T-helper 1 cell treated with Interleukin-12 subunit alpha and Interleukin-12 subunit beta and Interleukin-4 antibody, amounts not matched to agents 30 ng/mL and 1 ng/mL, for 36 hours (primary cell): ENCODE results near the gene PWWP2A. TPM values are rescaled to one million over a fixed set of nuclear protein-coding genes. Genes with fewer than 3 reads are reported as not detected.
"Not testable (repeated sequence)": the region's sequence is repeated elsewhere in the genome, so short reads cannot be mapped to it uniquely, and the experiment has no call there.

Experiments
- intact Hi-C: fragments of 100-400 bp; cut with micrococcal nuclease; formaldehyde crosslinking; loops from one replicate; pipeline ENCODE4 v1.15.1; 2024
- total RNA-seq: library from RNA; stranded (reverse); gene quantifications from 2 replicates; pipeline ENCODE4 v1.2.3, GENCODE V29; 2022

PWWP2A gene
- total RNA-seq, 1 donor from 2014 or later = 36.0 TPM

GRCh38 chr5:160081495-160081894, 37.8 kb downstream of the PWWP2A start:
- intact Hi-C loops = no loop called here

- intact Hi-C loops = loop anchor here (1.0 kb wide), 2 partner anchors 266 to 312 kb away; no protein-coding TSS in a partner anchor
These were observed 39.5 kb downstream of the PWWP2A start for GRCh38 chr5:160079753-160080152.

- intact Hi-C loops = no loop called here
These were observed 42.3 kb downstream of the PWWP2A start for GRCh38 chr5:160076997-160077396.

GRCh38 chr5:160075073-160075472, 44.2 kb downstream of the PWWP2A start:
- intact Hi-C loops = no loop called here

GRCh38 chr5:160071916-160072315, 47.3 kb downstream of the PWWP2A start:
- intact Hi-C loops = no loop called here

- intact Hi-C loops = no loop called here
These were observed 47.7 kb downstream of the PWWP2A start for GRCh38 chr5:160071516-160071915.

GRCh38 chr5:160069120-160069519, 50.1 kb downstream of the PWWP2A start:
- intact Hi-C loops = not testable (repeated sequence)

- intact Hi-C loops = no loop called here
These were observed 54.1 kb downstream of the PWWP2A start for GRCh38 chr5:160064995-160065614.

- intact Hi-C loops = no loop called here
These were observed 54.8 kb downstream of the PWWP2A start for GRCh38 chr5:160064417-160064810.

GRCh38 chr5:160061770-160062169, 57.5 kb downstream of the PWWP2A start:
- intact Hi-C loops = no loop called here

GRCh38 chr5:160060001-160060400, 59.2 kb downstream of the PWWP2A start:
- intact Hi-C loops = no loop called here

GRCh38 chr5:160057256-160057655, 62.0 kb downstream of the PWWP2A start:
- intact Hi-C loops = no loop called here

GRCh38 chr5:160054831-160055230, 64.4 kb downstream of the PWWP2A start:
- intact Hi-C loops = no loop called here

GRCh38 chr5:160054047-160054446, 65.2 kb downstream of the PWWP2A start:
- intact Hi-C loops = no loop called here

GRCh38 chr5:160049099-160049498, 70.2 kb downstream of the PWWP2A start:
- intact Hi-C loops = no loop called here

GRCh38 chr5:160048131-160048530, 71.1 kb downstream of the PWWP2A start:
- intact Hi-C loops = no loop called here

GRCh38 chr5:160047423-160047822, 71.8 kb downstream of the PWWP2A start:
- intact Hi-C loops = no loop called here

GRCh38 chr5:160044967-160045366, 74.3 kb downstream of the PWWP2A start:
- intact Hi-C loops = no loop called here

- intact Hi-C loops = no loop called here
These were observed 74.9 kb downstream of the PWWP2A start for GRCh38 chr5:160044391-160044804.

GRCh38 chr5:160042671-160043070, 76.6 kb downstream of the PWWP2A start:
- intact Hi-C loops = no loop called here
